Lung (tissue), 12 donors: ENCODE results near the gene TGFB1. TPM values are rescaled to one million over a fixed set of nuclear protein-coding genes. Genes with fewer than 3 reads are reported as not detected.
A peak's percentile ranks its signal among the peaks of the same experiment; 100 is the strongest.

ENCODE experiments used
- ATAC-seq: fragments of 200-7000 bp; cut with Tn5 transposase; one replicate; pipeline ENCODE4 v1.9.1; 2020; ENCODE audit warnings: moderate number of reproducible peaks; ENCODE audit not compliant: insufficient read depth, low FRiP score
- DNase-seq, 3 donors: peaks; one replicate each; pipeline ENCODE4 v3.0.0-alpha.2; 2013 to 2017
- H3K27ac ChIP-seq, 2 donors: one replicate each; pipeline ENCODE4 v1.5.1; 2013; ENCODE audit warnings: mild to moderate bottlenecking in 2 of 2, moderate library complexity in 2 of 2, control low read depth in 1 of 2, inconsistent platforms in 1 of 2, low read depth in 1 of 2, low read length in 1 of 2
- H3K27me3 ChIP-seq, 3 donors: one replicate each; pipeline ENCODE4 v1.5.1; 2013; ENCODE audit warnings: low read length in 2 of 3; ENCODE audit not compliant: control insufficient read depth in 3 of 3, insufficient read depth in 3 of 3
- H3K36me3 ChIP-seq, 4 donors: one replicate each; pipeline ENCODE4 v1.5.1; 2013; ENCODE audit warnings: low read length in 4 of 4, mild to moderate bottlenecking in 1 of 4, moderate library complexity in 1 of 4; ENCODE audit not compliant: control insufficient read depth in 4 of 4, insufficient read depth in 4 of 4
- H3K4me1 ChIP-seq, 5 donors: one replicate each; pipeline ENCODE4 v1.5.1; 2013; ENCODE audit warnings: low read length in 5 of 5, mild to moderate bottlenecking in 2 of 5, moderate library complexity in 1 of 5; ENCODE audit not compliant: control insufficient read depth in 5 of 5, insufficient read depth in 5 of 5
- H3K4me3 ChIP-seq: one replicate; pipeline ENCODE4 v1.5.1; 2013; ENCODE audit warnings: mild to moderate bottlenecking, control low read depth, moderate library complexity
- H3K9ac ChIP-seq, 2 donors: one replicate each; pipeline ENCODE4 v1.5.1; 2013; ENCODE audit warnings: low read length in 2 of 2, control low read depth in 1 of 2; ENCODE audit not compliant: insufficient read depth in 1 of 2
- H3K9me3 ChIP-seq, 4 donors: one replicate each; pipeline ENCODE4 v1.5.1; 2013; ENCODE audit warnings: low read length in 3 of 4, mild to moderate bottlenecking in 1 of 4, moderate library complexity in 1 of 4; ENCODE audit not compliant: control insufficient read depth in 4 of 4, insufficient read depth in 3 of 4
- CTCF ChIP-seq: IDR thresholded peaks from 2 replicates; pipeline ENCODE4 v1.5.1; 2012; ENCODE audit warnings: mild to moderate bottlenecking; ENCODE audit errors: control extremely low read depth, extremely low read depth
- WGBS, 2 donors: extraction: QIAGEN DNeasy Blood & Tissue Kit; methylation state at CpG; one replicate each; pipeline ENCODE4 v1.1.7; 2013; 5-methylcytosine and 5-hydroxymethylcytosine counted together
- polyA plus RNA-seq, 2 donors: library from polyadenylated mRNA; stranded (reverse); fragments of 200-250 nt; gene quantifications; one replicate each; pipeline ENCODE4 v1.2.1, GENCODE V29; 2013
- total RNA-seq, 2 donors: library from RNA; depleted of rRNA in 1 of 2; stranded (reverse); fragments of >200 nt in 1 of 2; gene quantifications; one replicate each; pipeline ENCODE4 v1.2.1, GENCODE V29; 2014 to 2021
- donor health status: control.
- donor health status: control.
- donor health status: Bipolar disorder and iron deficiency.
- donor health status: healthy.
- donor health status: DM: yes; HTN: yes; CAD: no.

Gene TGFB1
- total and polyA plus RNA-seq, 4 donors = 18.0 to 88.8 (median 47.6) TPM

GRCh38 chr19:41305927-41306793 is 47.6 kb downstream of the TGFB1 start:
- H3K4me3 ChIP-seq = no peak overlapping the region
- 61 to 76% methylated on average over 13 of the region's 13 CpGs for WGBS, 2 donors
- ATAC-seq (no peak), DNase-seq (no peak)
- no peaks in the 10 kb centered on the region for H3K9me3 ChIP-seq
- no peak overlapping the region for H3K9ac ChIP-seq
- H3K4me1 ChIP-seq = peaks cover 0 to 18% (median 6%) of the 10 kb centered on the region in 5 donors
- H3K27ac ChIP-seq = peak overlapping the region in 1 of 2 donors; percentile 34
- no peaks in the 10 kb centered on the region for H3K27me3 ChIP-seq
- no peak for TF ChIP-seq CTCF
- peaks cover 27 to 48% (median 36%) of the 10 kb centered on the region in 4 donors for H3K36me3 ChIP-seq

GRCh38 chr19:41304706-41305483 is 48.8 kb downstream of the TGFB1 start:
- Histone ChIP-seq H3K36me3 (peaks cover 28 to 52% (median 40%) of the 10 kb centered on the region in 4 donors), H3K27ac (no peak overlapping the region), H3K4me3 (no peak overlapping the region), H3K4me1 (peaks cover 2 to 14% (median 6%) of the 10 kb centered on the region in 5 donors), H3K27me3 (no peaks in the 10 kb centered on the region), H3K9ac (no peak overlapping the region), H3K9me3 (no peaks in the 10 kb centered on the region)
- 73 to 76% methylated on average over 4 of the region's 4 CpGs for WGBS, 2 donors
- no peak for TF ChIP-seq CTCF
- ATAC-seq (no peak), DNase-seq (no peak)

GRCh38 chr19:41303954-41304353 is 49.8 kb downstream of the TGFB1 start:
- no peak overlapping the region for H3K9ac ChIP-seq
- no peak for TF ChIP-seq CTCF
- peaks cover 28 to 57% (median 44%) of the 10 kb centered on the region in 4 donors for H3K36me3 ChIP-seq
- DNase-seq (no peak), ATAC-seq (no peak)
- H3K4me3 ChIP-seq = no peak overlapping the region
- no peaks in the 10 kb centered on the region for H3K9me3 ChIP-seq
- peaks cover under 1 to 15% (median 14%) of the 10 kb centered on the region in 5 donors for H3K4me1 ChIP-seq
- WGBS, 2 donors = 92 to 97% methylated on average over 14 of the region's 14 CpGs
- no peak overlapping the region for H3K27ac ChIP-seq
- H3K27me3 ChIP-seq = no peaks in the 10 kb centered on the region
